HFF-Myc (cell line): ENCODE measurements around the gene PTPN1.

Experiments
- DNase-seq: peaks from one replicate; pipeline ENCODE4 v3.0.0-alpha.2; 2011; ENCODE audit warnings: low read depth; ENCODE audit errors: extremely low read depth
- H3K4me3 ChIP-seq: replicated peaks from 2 replicates; pipeline ENCODE4 v1.5.1; 2011; ENCODE audit warnings: low read depth, mild to moderate bottlenecking, control low read depth, low read length
- CTCF ChIP-seq: IDR thresholded peaks from 2 replicates; pipeline ENCODE4 v1.5.1; 2012; ENCODE audit warnings: mild to moderate bottlenecking, low read depth, low read length, control low read depth; ENCODE audit errors: missing control alignments

The PTPN1 gene

GRCh38 chr20:50518270-50518721 is 8.1 kb downstream of the PTPN1 start:
- H3K4me3 ChIP-seq, result no peak overlapping the region
- no peak for TF ChIP-seq CTCF
- DNase-seq, result no peak

- no peak overlapping the region for H3K4me3 ChIP-seq
- TF ChIP-seq CTCF, result no peak
- DNase-seq, result no peak
These were observed 9.0 kb downstream of the PTPN1 start for GRCh38 chr20:50519036-50519762.

- no peak for TF ChIP-seq CTCF
- no peak for DNase-seq
- H3K4me3 ChIP-seq, result no peak overlapping the region
These were observed 10.2 kb downstream of the PTPN1 start for GRCh38 chr20:50520222-50520880.

- TF ChIP-seq CTCF, result no peak
- DNase-seq, result no peak
- no peak overlapping the region for H3K4me3 ChIP-seq
These were observed 11.3 kb downstream of the PTPN1 start for GRCh38 chr20:50521221-50522052.

GRCh38 chr20:50522053-50522674 is 12.0 kb downstream of the PTPN1 start:
- DNase-seq, result no peak
- no peak overlapping the region for H3K4me3 ChIP-seq
- TF ChIP-seq CTCF, result no peak

- no peak for TF ChIP-seq CTCF
- no peak overlapping the region for H3K4me3 ChIP-seq
- no peak for DNase-seq
These were observed 13.5 kb downstream of the PTPN1 start for GRCh38 chr20:50523552-50524167.
